Measurements from ENCODE around the gene BIRC7.
"Not testable (repeated sequence)": the region's sequence is repeated elsewhere in the genome, so short reads cannot be mapped to it uniquely, and the experiment has no call there.

BIRC7 gene

GRCh38 chr20:63218701-63219446 is 16.8 kb upstream of the BIRC7 start:
- Histone ChIP-seq H3K4me3 (no peak overlapping the region), H3K36me3 (peaks cover 0 to 7% (median 0%) of the 10 kb centered on the region in 3 donors), H3K4me1 (peaks cover 0 to 24% (median 17%) of the 10 kb centered on the region in 4 donors), H3K27me3 (peaks cover 0 to 42% of the 10 kb centered on the region in 2 donors), H3K9me3 (no peaks in the 10 kb centered on the region), H3K27ac (no peak overlapping the region)
- DNase-seq: no peak
- intact Hi-C loops (cut with DNase I; ENCODE audit: low total_unique reads): no loop called here
- no peak for TF ChIP-seq CTCF (IDR thresholded peaks at IDR 0.05)

DNA sequence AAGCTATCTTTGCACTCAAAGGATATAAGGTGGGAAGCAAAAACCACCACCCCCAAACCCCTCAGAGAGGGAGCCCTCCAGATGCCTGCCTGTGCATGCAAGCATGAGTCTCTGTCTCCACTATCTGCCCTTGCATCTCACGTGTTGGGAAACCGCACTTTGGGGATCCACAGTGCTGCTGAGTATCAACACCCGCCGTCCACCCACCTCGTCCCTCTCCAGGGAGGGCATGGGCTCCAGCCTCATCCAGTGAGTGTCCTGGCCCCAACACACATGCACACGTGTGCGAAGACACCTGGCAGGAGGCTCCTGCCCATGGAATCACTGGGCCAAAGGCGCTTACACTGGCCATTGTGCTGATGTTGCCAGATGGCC is 16.3 kb upstream of the BIRC7 start:
- TF ChIP-seq CTCF (IDR thresholded peaks at IDR 0.05): no peak
- H3K4me1 ChIP-seq: peaks cover 0 to 20% (median 13%) of the 10 kb centered on the region in 4 donors
- intact Hi-C loops (cut with DNase I; ENCODE audit: low total_unique reads): no loop called here

DNA sequence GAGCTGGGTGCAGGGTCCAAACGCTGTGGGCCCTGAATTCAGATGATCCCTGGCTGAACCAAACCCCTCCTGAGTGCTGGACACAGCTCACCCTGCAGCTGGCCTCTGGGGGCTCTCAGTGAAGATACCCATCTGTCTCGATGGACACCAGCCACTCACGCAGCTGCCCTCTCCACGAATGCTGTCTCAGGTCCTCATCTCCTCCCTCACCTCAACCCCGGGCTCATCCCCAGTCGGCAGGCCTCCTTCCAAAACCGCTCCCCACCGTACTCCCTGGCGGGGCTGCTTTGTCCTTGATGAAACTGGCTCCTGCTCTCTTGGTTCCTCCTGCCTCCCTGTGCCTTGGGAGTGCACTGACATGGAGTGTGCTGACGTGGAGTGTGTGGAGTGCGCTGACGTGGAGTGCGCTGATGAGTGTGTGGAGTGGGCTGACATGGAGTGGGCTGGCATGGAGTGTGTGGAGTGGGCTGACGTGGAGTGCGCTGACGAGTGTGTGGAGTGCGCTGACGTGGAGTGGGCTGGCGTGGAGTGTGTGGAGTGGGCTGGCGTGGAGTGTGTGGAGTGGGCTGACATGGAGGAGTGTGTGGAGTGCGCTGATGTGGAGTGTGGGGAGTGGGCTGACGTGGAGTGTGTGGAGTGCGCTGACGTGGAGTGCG is 15.7 kb upstream of the BIRC7 start:
- H3K36me3 ChIP-seq: no peaks in the 10 kb centered on the region
- intact Hi-C loops (cut with DNase I; ENCODE audit: low total_unique reads): no loop called here
- no peaks in the 10 kb centered on the region for H3K9me3 ChIP-seq
- no peak for DNase-seq
- H3K4me3 ChIP-seq: no peak overlapping the region
- no peak overlapping the region for H3K27ac ChIP-seq
- peaks cover 0 to 20% (median 7%) of the 10 kb centered on the region in 4 donors for H3K4me1 ChIP-seq
- H3K27me3 ChIP-seq: peaks cover 0 to 42% of the 10 kb centered on the region in 2 donors
- TF ChIP-seq CTCF (IDR thresholded peaks at IDR 0.05): no peak

More for the DNA sequence above, 16.3 kb upstream of the BIRC7 start:
- H3K36me3 ChIP-seq: peaks cover 0 to 2% (median 0%) of the 10 kb centered on the region in 3 donors
- no peaks in the 10 kb centered on the region for H3K9me3 ChIP-seq
- H3K27ac ChIP-seq: no peak overlapping the region
- no peak overlapping the region for H3K4me3 ChIP-seq
- no peak for DNase-seq
- peaks cover 0 to 42% of the 10 kb centered on the region in 2 donors for H3K27me3 ChIP-seq

DNA sequence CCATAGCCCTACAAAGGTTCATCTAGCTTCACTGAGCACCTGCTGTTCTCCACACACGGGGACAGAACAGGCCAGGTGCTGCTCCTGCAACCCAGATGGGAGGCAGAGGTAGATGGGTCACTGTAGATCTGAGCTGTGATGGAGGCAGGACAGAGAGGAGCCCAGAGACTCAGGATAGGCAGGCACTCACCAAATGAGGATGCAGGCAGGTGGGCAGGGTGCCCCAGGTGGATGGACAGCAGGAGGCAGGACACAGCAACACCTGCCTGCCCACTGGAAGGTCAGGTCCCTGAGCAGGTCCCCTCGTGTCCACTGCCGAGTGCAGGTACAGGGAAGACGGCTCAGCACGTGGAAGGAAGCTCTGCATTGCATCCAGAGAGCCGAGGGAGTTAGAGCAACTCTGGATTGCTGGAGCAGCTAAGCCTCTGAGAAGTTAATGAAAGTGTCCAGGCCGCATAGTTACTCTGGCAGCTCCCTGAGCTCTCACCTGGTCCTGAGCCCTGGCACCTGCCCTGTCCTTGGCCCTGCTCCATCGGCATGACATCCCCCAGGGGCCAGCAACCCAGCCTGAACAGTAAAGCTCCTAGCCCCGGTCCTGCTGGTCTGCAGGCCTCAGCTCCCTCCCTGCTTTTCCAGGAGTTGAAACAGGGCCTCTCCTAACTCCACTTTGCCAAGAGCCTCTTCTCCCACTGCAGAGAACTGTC is 14.9 kb upstream of the BIRC7 start:
- intact Hi-C loops (cut with DNase I; ENCODE audit: low total_unique reads): no loop called here

DNA sequence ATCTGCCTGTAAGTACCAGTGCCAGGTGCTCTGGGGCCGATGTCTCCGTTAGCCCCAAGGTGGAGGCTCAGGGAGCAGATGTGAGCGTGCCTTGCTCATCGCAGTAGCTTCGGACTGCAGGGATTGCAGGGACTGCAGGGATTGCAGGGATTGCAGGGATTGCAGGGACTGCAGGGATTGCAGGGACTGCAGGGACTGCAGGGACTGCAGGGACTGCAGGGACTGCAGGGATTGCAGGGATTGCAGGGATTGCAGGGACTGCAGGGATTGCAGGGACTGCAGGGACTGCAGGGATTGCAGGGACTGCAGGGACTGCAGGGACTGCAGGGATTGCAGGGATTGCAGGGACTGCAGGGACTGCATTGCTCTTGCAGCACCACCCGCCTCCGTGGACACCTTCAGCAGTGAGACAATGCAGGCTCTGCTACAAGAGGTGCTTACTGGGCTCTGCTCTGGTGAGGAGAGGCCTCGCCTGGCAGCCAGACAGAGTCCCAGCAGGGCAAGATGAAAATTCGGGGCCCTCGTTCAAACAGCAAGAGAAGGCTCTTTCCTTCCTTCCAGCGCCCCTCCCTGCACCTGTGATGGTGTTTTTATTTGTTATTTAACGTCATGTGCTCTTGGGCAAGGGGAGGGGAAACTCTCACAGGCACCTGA is 14.2 kb upstream of the BIRC7 start:
- H3K36me3 ChIP-seq; intact Hi-C loops (cut with DNase I; ENCODE audit: low total_unique reads); H3K27ac ChIP-seq; DNase-seq; H3K9me3 ChIP-seq; H3K4me3 ChIP-seq: not testable (repeated sequence)
- Histone ChIP-seq H3K27me3 (peaks cover 0 to 45% of the 10 kb centered on the region in 2 donors), H3K4me1 (peaks cover 0 to 13% (median 5%) of the 10 kb centered on the region in 4 donors)

More for the DNA sequence above, 14.9 kb upstream of the BIRC7 start:
- TF ChIP-seq CTCF (IDR thresholded peaks at IDR 0.05): no peak
- Histone ChIP-seq H3K9me3 (no peaks in the 10 kb centered on the region), H3K4me3 (no peak overlapping the region), H3K27me3 (peaks cover 0 to 42% of the 10 kb centered on the region in 2 donors), H3K27ac (no peak overlapping the region), H3K4me1 (peaks cover 0 to 14% (median 6%) of the 10 kb centered on the region in 4 donors), H3K36me3 (no peaks in the 10 kb centered on the region)
- no peak for DNase-seq
